Esophagus squamous epithelium (tissue), 5 donors: ENCODE results near the gene TNFSF13. TPM values are rescaled to one million over a fixed set of nuclear protein-coding genes. Genes with fewer than 3 reads are reported as not detected.

Experiments
- DNase-seq: peaks from one replicate; lab custom pipeline; 2025; lab: John Stamatoyannopoulos, UW
- H3K27ac ChIP-seq, 4 donors: fragments of 200-600 bp; sonication (generic); one replicate each; pipeline ENCODE4 v1.5.1; 2016 to 2019; ENCODE audit warnings: mild to moderate bottlenecking in 1 of 4
- H3K27me3 ChIP-seq, 4 donors: fragments of 200-600 bp; sonication (generic); 1 replicate in 3 of 4; 2 replicates in 1 of 4; pipeline versions ENCODE4 v1.5.1 to v1.6.0; 2017 to 2021; ENCODE audit warnings: antibody characterized with exemption in 1 of 4
- H3K36me3 ChIP-seq, 3 donors: fragments of 200-600 bp; sonication (generic); one replicate each; pipeline ENCODE4 v1.5.1; 2016 to 2019
- H3K4me1 ChIP-seq, 3 donors: fragments of 200-600 bp; sonication (generic); one replicate each; pipeline ENCODE4 v1.5.1; 2017 to 2019
- H3K4me3 ChIP-seq, 4 donors: fragments of 200-600 bp; sonication (generic); 1 replicate in 3 of 4; 2 replicates in 1 of 4; pipeline ENCODE4 v1.5.1; 2016 to 2019; ENCODE audit warnings: mild to moderate bottlenecking in 2 of 4, moderate library complexity in 1 of 4
- H3K9me3 ChIP-seq, 3 donors: fragments of 200-600 bp; sonication (generic); one replicate each; pipeline ENCODE4 v1.5.1; 2016 to 2019
- POLR2A ChIP-seq, 4 donors: fragments of 450-650 bp; IDR thresholded peaks; one replicate each; pipeline ENCODE4 v1.6.1; 2017; ENCODE audit warnings: antibody characterized with exemption in 4 of 4, mild to moderate bottlenecking in 4 of 4, moderate library complexity in 3 of 4
- WGBS, 2 donors: methylation state at CpG; one replicate each; pipeline ENCODE4 v1.1.5; 2018; 5-methylcytosine and 5-hydroxymethylcytosine counted together
- intact Hi-C: fragments of 100-400 bp; cut with DNase I; formaldehyde crosslinking; loops from one replicate; pipeline ENCODE4 v1.15.0; 2022
- total RNA-seq, 4 donors: library from RNA; depleted of rRNA; stranded (reverse); fragments of >200 nt; gene quantifications; one replicate each; pipeline ENCODE4 v1.1.0, GENCODE V29; 2016
- TF ChIP-seq, protein P1 (sequence below), 6 experiments: fragments of 450-650 bp in 4 of 6; fragments of 200-600 bp in 2 of 6; sonication (generic) in 2 of 6; IDR thresholded peaks; one replicate each; pipeline ENCODE4 v1.5.1; 2016 to 2019; ENCODE audit warnings: antibody characterized with exemption in 6 of 6, mild to moderate bottlenecking in 4 of 6, moderate library complexity in 4 of 6
- donor health status: DM: yes; HTN: yes; CAD: no.

Gene TNFSF13
- total RNA-seq, 4 donors from 2014 or later: 3.8 to 21.7 (median 10.9) TPM

- no peak for DNase-seq
- Histone ChIP-seq H3K4me1 (peaks cover 30 to 58% (median 39%) of the 10 kb centered on the region in 3 donors), H3K36me3 (no peaks in the 10 kb centered on the region), H3K9me3 (no peaks in the 10 kb centered on the region), H3K27ac (peak overlapping the region; percentile 82 to 98 (median 96)), H3K4me3 (no peak overlapping the region), H3K27me3 (no peaks in the 10 kb centered on the region)
- intact Hi-C loops: no loop called here
- TF ChIP-seq POLR2A (IDR thresholded peaks at IDR 0.05): no peak
- TF ChIP-seq, protein P1, sequence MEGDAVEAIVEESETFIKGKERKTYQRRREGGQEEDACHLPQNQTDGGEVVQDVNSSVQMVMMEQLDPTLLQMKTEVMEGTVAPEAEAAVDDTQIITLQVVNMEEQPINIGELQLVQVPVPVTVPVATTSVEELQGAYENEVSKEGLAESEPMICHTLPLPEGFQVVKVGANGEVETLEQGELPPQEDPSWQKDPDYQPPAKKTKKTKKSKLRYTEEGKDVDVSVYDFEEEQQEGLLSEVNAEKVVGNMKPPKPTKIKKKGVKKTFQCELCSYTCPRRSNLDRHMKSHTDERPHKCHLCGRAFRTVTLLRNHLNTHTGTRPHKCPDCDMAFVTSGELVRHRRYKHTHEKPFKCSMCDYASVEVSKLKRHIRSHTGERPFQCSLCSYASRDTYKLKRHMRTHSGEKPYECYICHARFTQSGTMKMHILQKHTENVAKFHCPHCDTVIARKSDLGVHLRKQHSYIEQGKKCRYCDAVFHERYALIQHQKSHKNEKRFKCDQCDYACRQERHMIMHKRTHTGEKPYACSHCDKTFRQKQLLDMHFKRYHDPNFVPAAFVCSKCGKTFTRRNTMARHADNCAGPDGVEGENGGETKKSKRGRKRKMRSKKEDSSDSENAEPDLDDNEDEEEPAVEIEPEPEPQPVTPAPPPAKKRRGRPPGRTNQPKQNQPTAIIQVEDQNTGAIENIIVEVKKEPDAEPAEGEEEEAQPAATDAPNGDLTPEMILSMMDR (IDR thresholded peaks at IDR 0.05): no peak
- 62 to 66% methylated on average over 15 to 19 of the region's 19 CpGs for WGBS, 2 donors
Observed at GRCh38 chr17:7557147-7557764, 1.3 kb upstream of the TNFSF13 start.

GRCh38 chr17:7557775-7558543, 591 bp upstream of the TNFSF13 start:
- TF ChIP-seq, protein P1 (IDR thresholded peaks at IDR 0.05): peak in 1 of 6 experiments; percentile 4
- TF ChIP-seq POLR2A (IDR thresholded peaks at IDR 0.05): peak in 2 of 4 donors; percentile 36 to 61

GRCh38 chr17:7559320-7560171, 996 bp downstream of the TNFSF13 start:
- Histone ChIP-seq H3K27ac (peak overlapping the region; percentile 94 to 98 (median 96)), H3K4me1 (peaks cover 44 to 75% (median 58%) of the 10 kb centered on the region in 3 donors), H3K36me3 (peaks cover 3 to 14% (median 8%) of the 10 kb centered on the region in 3 donors), H3K9me3 (no peaks in the 10 kb centered on the region), H3K27me3 (no peaks in the 10 kb centered on the region), H3K4me3 (peak overlapping the region in 3 of 4 donors; percentile 77 to 98 (median 97))
- intact Hi-C loops: loop anchor here (2.0 kb wide), 1 partner anchor 43 kb away; no protein-coding TSS in a partner anchor
- WGBS, 2 donors: 50 to 56% methylated on average over 15 to 17 of the region's 18 CpGs
- DNase-seq: no peak
- TF ChIP-seq, protein P1 (IDR thresholded peaks at IDR 0.05): no peak
- no peak for TF ChIP-seq POLR2A (IDR thresholded peaks at IDR 0.05)

More at GRCh38 chr17:7557775-7558543, 591 bp upstream of the TNFSF13 start:
- intact Hi-C loops: loop anchor here (2.0 kb wide), 1 partner anchor 41 kb away; no protein-coding TSS in a partner anchor
- 7 to 14% methylated on average over 7 to 13 of the region's 21 CpGs for WGBS, 2 donors
- peak overlapping the region; percentile 7 to 98 (median 70) for H3K4me3 ChIP-seq
- no peak for DNase-seq
- peak overlapping the region; percentile 82 to 98 (median 96) for H3K27ac ChIP-seq
- no peaks in the 10 kb centered on the region for H3K27me3 ChIP-seq
- H3K9me3 ChIP-seq: no peaks in the 10 kb centered on the region
- H3K4me1 ChIP-seq: peaks cover 37 to 65% (median 46%) of the 10 kb centered on the region in 3 donors
- H3K36me3 ChIP-seq: no peaks in the 10 kb centered on the region

DNA sequence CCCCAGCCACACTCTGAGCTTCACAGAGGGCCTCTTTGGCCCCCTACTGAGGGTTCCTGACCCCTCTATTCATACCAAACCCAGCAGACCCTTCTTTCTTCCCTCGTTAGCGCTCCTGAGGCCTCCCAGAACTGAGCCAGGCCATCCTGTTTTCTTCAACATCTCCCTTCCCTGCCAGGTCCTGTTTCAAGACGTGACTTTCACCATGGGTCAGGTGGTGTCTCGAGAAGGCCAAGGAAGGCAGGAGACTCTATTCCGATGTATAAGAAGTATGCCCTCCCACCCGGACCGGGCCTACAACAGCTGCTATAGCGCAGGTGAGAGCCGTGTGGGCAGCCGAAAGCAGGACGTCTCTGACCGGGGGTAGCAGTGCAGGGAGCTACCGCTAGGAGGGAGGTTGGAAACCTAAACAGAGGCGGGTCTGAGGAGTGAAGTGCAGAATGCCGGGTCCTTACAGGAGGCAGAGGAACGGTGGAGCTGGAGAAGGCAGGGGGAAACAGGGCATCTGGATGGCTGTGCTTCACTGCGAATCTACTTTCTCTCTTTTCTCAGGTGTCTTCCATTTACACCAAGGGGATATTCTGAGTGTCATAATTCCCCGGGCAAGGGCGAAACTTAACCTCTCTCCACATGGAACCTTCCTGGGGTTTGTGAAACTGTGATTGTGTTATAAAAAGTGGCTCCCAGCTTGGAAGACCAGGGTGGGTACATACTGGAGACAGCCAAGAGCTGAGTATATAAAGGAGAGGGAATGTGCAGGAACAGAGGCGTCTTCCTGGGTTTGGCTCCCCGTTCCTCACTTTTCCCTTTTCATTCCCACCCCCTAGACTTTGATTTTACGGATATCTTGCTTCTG, 1.9 kb downstream of the TNFSF13 start:
- peaks cover 44 to 82% (median 58%) of the 10 kb centered on the region in 3 donors for H3K4me1 ChIP-seq
- peaks cover 7 to 23% (median 16%) of the 10 kb centered on the region in 3 donors for H3K36me3 ChIP-seq
- peak overlapping the region in 3 of 4 donors; percentile 77 to 98 (median 97) for H3K4me3 ChIP-seq
- no peaks in the 10 kb centered on the region for H3K9me3 ChIP-seq
- H3K27ac ChIP-seq: peak overlapping the region; percentile 94 to 98 (median 96)
- intact Hi-C loops: no loop called here
- WGBS, 2 donors: 24 to 27% methylated on average over 19 to 22 of the region's 22 CpGs
- no peak for DNase-seq
- H3K27me3 ChIP-seq: no peaks in the 10 kb centered on the region
- TF ChIP-seq POLR2A (IDR thresholded peaks at IDR 0.05): no peak
- TF ChIP-seq, protein P1 (IDR thresholded peaks at IDR 0.05): peak; percentile 40 to 79 (median 71)
